MCF 10A (cell line): Measurements from ENCODE around the gene SFT2D2. TPM values are rescaled to one million over a fixed set of nuclear protein-coding genes. Genes with fewer than 3 reads are reported as not detected.

Experiments used
- BruUV-seq: library from RNA; stranded (reverse); fragments of 400-500 nt; replicated peaks from 2 replicates; lab custom pipeline; 2021; lab: Mats Ljungman, UMichigan
- CTCF ChIA-PET: fragments of 300-600 bp; sonication (Branson Sonifier 250); formaldehyde crosslinking; extraction: SDS; loops from one replicate; lab custom pipeline; 2021; ENCODE audit warnings: antibody characterized with exemption, inconsistent platforms; lab: Yijun Ruan, JAX
- POLR2A ChIA-PET: fragments of 300-600, 350-650 bp; sonication (Branson Sonifier 250); formaldehyde crosslinking; extraction: SDS; loops from one replicate; lab custom pipeline; 2020; ENCODE audit warnings: antibody characterized with exemption, inconsistent platforms; lab: Yijun Ruan, JAX
- DNase-seq: peaks from one replicate; pipeline ENCODE4 v3.0.0-alpha.2; 2018; ENCODE audit not compliant: unreplicated experiment
- H3K27ac Mint-ChIP-seq: one replicate; pipeline ENCODE4 v1.8.0; 2022; ENCODE audit warnings: mild to moderate bottlenecking, low read depth, mixed read lengths; ENCODE audit not compliant: unreplicated experiment
- H3K27me3 Mint-ChIP-seq: one replicate; pipeline ENCODE4 v1.8.0; 2022; ENCODE audit warnings: mixed read lengths; ENCODE audit not compliant: insufficient read depth, unreplicated experiment
- H3K36me3 Mint-ChIP-seq: one replicate; pipeline ENCODE4 v1.8.0; 2022; ENCODE audit warnings: mild to moderate bottlenecking, moderate library complexity, mixed read lengths; ENCODE audit not compliant: insufficient read depth, unreplicated experiment
- H3K4me1 Mint-ChIP-seq: one replicate; pipeline ENCODE4 v1.8.0; 2022; ENCODE audit warnings: mixed read lengths; ENCODE audit not compliant: insufficient read depth, unreplicated experiment
- H3K4me3 Mint-ChIP-seq: one replicate; pipeline ENCODE4 v1.8.0; 2022; ENCODE audit warnings: mild to moderate bottlenecking, moderate library complexity, mixed read lengths; ENCODE audit not compliant: unreplicated experiment
- H3K9me3 Mint-ChIP-seq: one replicate; pipeline ENCODE4 v1.8.0; 2022; ENCODE audit warnings: mixed read lengths; ENCODE audit not compliant: unreplicated experiment
- CTCF ChIP-seq: fragments of 200-600 bp; IDR thresholded peaks from one replicate; pipeline ENCODE4 v1.8.0; 2022; ENCODE audit warnings: antibody characterized with exemption, mild to moderate bottlenecking; ENCODE audit not compliant: unreplicated experiment
- intact Hi-C: fragments of 100-400 bp; cut with micrococcal nuclease; formaldehyde crosslinking; loops from 2 replicates; pipeline ENCODE4 v1.14.1; 2022
- total RNA-seq: library from RNA; stranded (reverse); gene quantifications from 2 replicates; pipeline ENCODE4 v1.2.3, GENCODE V29; 2022

Gene SFT2D2
- total RNA-seq, 1 experiment from 2014 or later, result 56.5 TPM

DNA sequence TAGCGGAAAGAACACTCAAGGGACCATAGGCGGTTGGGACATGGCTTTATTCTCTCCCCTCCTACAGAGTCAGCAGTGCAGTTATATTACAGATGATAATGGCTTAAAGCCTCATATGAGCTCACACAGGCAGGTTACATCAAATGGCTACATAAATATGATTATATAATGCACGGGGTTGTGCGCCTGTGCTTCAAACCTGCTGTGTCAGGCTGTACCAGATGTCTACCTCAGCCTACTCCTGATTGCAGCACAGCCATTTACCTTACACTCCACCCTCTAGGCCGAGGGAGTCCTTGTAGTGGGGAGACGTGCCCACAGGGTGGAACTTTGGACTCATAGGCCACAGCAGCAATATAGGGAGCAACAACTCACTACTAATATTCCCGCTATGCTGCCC, 38.5 kb downstream of the SFT2D2 start:
- intact Hi-C loops, result no loop called here
- BruUV-seq, result no TSS peak
- ChIA-PET CTCF (interaction anchor here (0.6 to 4.7 kb wide), 6 partner anchors 12 to 384 kb away, joined by 3 to 27 read pairs (median 3); no protein-coding TSS in a partner anchor), POLR2A (interaction anchor here (0.6 kb wide), 1 partner anchor 221 kb away, joined by 3 read pairs; no protein-coding TSS in a partner anchor)
- H3K27ac Mint-ChIP-seq, result no peak overlapping the region
- no peak overlapping the region for H3K4me3 Mint-ChIP-seq
- no peak for TF ChIP-seq CTCF
- peaks cover 24% of the 10 kb centered on the region for H3K36me3 Mint-ChIP-seq
- no peak for DNase-seq
- no peaks in the 10 kb centered on the region for H3K9me3 Mint-ChIP-seq
- H3K27me3 Mint-ChIP-seq, result no peaks in the 10 kb centered on the region
- H3K4me1 Mint-ChIP-seq, result peaks cover 34% of the 10 kb centered on the region

GRCh38 chr1:168265596-168265995, 39.8 kb downstream of the SFT2D2 start:
- ChIA-PET POLR2A (interaction anchor here (1.3 to 1.4 kb wide), 2 partner anchors 38 to 87 kb away, joined by 4 read pairs; partner anchors contain the start of gene TIPRL), CTCF (interaction anchor here (0.6 to 1.0 kb wide), 3 partner anchors 30 to 1779 kb away, joined by 3 read pairs; no protein-coding TSS in a partner anchor)
- Mint-ChIP-seq H3K27me3 (no peaks in the 10 kb centered on the region), H3K9me3 (no peaks in the 10 kb centered on the region), H3K36me3 (peaks cover 24% of the 10 kb centered on the region), H3K4me3 (no peak overlapping the region), H3K27ac (no peak overlapping the region), H3K4me1 (peaks cover 27% of the 10 kb centered on the region)
- no peak for TF ChIP-seq CTCF
- BruUV-seq, result no TSS peak
- intact Hi-C loops, result no loop called here
- no peak for DNase-seq

- CTCF ChIA-PET, result interaction anchor here (0.6 to 1.6 kb wide), 7 partner anchors 31 to 1162 kb away, joined by 3 to 5 read pairs (median 3); no protein-coding TSS in a partner anchor
- intact Hi-C loops, result no loop called here
- no TSS peak for BruUV-seq
- H3K4me3 Mint-ChIP-seq, result no peak overlapping the region
- POLR2A ChIA-PET, result interaction anchor here (0.9 to 1.3 kb wide), 2 partner anchors 9 to 39 kb away, joined by 3 to 4 read pairs; no protein-coding TSS in a partner anchor
- TF ChIP-seq CTCF, result no peak
- H3K4me1 Mint-ChIP-seq, result peaks cover 21% of the 10 kb centered on the region
- DNase-seq, result peak; percentile 98
- peaks cover 24% of the 10 kb centered on the region for H3K36me3 Mint-ChIP-seq
- no peaks in the 10 kb centered on the region for H3K27me3 Mint-ChIP-seq
- no peak overlapping the region for H3K27ac Mint-ChIP-seq
- H3K9me3 Mint-ChIP-seq, result no peaks in the 10 kb centered on the region
Measured at GRCh38 chr1:168266644-168267186, 40.9 kb downstream of the SFT2D2 start.

DNA sequence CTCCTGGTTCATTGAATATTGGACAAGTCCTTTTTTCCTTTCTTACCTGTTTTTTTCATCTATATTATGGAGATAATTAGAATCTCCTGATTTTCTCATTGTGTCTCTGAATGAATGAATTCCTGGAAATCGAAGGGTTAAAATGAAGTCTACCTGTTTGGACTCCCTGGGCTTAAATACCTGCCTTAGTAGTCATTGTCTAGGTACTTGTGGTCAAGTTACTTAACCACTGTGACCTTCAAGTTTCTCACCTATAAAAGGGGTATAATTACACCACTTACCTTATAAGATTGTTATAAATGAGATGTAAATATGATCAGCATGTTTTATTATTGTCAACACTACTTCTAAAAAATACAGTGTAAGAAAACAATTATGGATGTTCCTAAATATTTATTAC, 45.8 kb downstream of the SFT2D2 start:
- intact Hi-C loops, result no loop called here
- POLR2A ChIA-PET, result no interaction called here
- peak; percentile 36 for DNase-seq
- H3K36me3 Mint-ChIP-seq, result peaks cover 4% of the 10 kb centered on the region
- H3K4me3 Mint-ChIP-seq, result no peak overlapping the region
- H3K4me1 Mint-ChIP-seq, result peaks cover 15% of the 10 kb centered on the region
- no peak overlapping the region for H3K27ac Mint-ChIP-seq
- H3K9me3 Mint-ChIP-seq, result no peaks in the 10 kb centered on the region
- BruUV-seq, result no TSS peak
- CTCF ChIA-PET, result interaction anchor here (0.7 kb wide), 1 partner anchor 19 kb away, joined by 3 read pairs; no protein-coding TSS in a partner anchor
- no peak for TF ChIP-seq CTCF
- H3K27me3 Mint-ChIP-seq, result no peaks in the 10 kb centered on the region
